Hindlimb muscle (tissue), 1 donor: Measurements from ENCODE around the gene KIN. TPM values are rescaled to one million over a fixed set of nuclear protein-coding genes. Genes with fewer than 3 reads are reported as not detected.
"Not testable (repeated sequence)": the region's sequence is repeated elsewhere in the genome, so short reads cannot be mapped to it uniquely, and the experiment has no call there.

ENCODE experiments used
- DNase-seq: peaks from one replicate; pipeline ENCODE4 v3.0.0-alpha.2; 2013
- polyA plus RNA-seq: library from polyadenylated mRNA; unstranded; fragments of 120-200 nt; gene quantifications from one replicate; pipeline ENCODE4 v1.2.1, GENCODE V29; 2013; ENCODE audit not compliant: insufficient read length

KIN gene
- polyA plus RNA-seq, 1 donor = 10.9 TPM

DNA sequence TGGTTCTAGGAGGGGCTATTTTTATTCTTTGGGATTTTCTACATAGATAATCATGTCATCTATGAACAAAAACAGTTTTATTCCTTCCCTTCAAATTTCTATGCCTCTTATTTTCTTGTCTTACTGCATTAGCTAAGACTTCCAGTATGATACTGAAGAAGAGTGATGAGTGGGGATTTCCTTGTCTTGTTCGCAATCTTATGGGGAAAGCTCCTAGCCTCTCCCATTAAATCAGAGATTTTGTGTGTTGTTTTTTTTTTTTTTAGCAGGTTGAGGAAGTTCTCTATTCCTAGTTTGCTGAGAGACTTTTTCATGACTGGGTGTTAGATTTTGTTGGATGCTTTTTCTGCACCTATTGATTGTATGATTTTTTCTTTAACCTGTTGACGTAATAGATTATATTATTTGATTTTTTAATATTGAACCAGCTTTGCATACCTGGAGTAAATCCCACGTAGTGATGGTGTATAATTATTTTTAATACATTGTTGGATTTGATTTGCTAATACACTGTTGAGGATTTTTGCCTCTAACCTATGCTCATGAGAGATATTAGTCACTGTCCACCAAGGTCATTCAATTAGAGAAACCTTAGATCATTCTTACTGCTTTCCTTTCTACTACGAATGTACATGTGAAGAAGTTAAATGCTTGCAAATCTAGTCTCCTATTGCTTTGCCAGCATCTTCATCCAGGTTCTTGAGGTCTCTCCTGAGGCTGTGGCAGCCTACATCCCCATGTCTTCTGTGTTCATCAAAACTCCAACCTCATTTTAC, 6.6 kb upstream of the KIN start:
- no peak for DNase-seq

DNA sequence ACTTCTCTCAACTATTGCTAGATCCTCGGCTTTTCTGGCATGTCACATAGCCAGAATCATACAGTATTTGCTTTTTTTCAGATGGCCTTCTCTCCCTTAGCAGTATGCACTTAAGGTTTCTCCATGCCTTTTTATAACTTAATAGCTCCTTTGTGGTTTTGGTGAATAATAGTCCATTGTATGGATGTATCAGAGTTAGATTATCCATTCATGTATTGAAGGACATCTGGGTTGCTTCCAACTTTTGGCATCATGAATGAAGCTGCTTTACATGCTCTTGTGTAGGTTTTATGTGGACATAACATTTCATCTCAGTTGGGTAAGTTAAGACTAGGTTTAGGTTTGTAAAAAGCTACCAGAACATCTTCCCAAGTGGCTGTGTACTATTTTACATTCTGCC, 4.7 kb upstream of the KIN start:
- no peak for DNase-seq

DNA sequence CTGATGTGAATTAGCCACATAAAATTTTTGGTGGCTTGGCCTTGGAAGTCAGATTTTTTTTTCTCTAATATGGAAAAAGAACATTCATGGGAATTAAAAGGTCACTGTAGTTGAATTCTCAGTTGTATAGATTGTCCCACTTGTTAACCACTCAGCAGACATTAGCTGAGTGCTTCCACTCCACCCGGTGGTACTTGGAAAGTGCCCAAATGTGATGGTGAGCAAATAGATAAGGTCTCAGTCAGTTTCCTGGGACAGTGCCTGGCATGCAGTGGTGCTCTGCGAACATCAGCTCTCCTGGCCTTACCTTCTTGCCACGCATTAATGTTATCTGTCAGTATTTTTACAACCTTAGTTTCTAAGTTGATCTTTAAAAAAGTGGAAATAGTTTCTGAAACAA, 1.6 kb upstream of the KIN start:
- no peak for DNase-seq

DNA sequence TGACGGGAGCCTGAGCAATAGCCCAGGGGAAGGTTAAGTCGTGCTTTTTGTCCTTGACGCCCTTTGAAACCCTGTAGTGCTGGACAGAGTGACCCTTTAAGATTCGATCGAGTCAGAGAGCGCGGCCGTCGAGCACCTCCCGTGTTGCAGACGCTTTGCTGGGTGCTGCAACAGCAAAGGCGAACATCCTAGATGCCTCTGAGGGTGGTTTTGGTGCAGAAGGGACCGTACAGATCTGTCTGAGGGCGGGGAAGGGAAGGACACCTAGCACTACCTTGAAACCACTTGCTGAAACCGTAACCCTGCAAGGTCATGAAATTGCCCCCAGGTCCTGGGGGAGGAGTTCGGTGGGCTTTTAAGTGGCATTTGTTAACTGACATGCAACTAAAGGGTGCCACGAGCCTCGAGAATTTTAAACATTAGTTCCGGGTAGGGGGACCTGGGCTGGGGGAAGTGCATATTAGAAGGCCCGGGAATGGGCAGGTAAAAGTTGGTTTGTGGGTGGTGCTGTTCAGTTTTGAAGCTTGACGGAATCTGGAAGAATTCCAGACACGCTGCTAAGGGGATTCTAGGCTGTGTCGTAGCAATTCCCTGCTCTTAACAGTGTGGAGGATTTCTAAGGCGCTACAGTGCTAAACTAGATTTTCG, 970 bp upstream of the KIN start:
- DNase-seq = peak; percentile 3

DNA sequence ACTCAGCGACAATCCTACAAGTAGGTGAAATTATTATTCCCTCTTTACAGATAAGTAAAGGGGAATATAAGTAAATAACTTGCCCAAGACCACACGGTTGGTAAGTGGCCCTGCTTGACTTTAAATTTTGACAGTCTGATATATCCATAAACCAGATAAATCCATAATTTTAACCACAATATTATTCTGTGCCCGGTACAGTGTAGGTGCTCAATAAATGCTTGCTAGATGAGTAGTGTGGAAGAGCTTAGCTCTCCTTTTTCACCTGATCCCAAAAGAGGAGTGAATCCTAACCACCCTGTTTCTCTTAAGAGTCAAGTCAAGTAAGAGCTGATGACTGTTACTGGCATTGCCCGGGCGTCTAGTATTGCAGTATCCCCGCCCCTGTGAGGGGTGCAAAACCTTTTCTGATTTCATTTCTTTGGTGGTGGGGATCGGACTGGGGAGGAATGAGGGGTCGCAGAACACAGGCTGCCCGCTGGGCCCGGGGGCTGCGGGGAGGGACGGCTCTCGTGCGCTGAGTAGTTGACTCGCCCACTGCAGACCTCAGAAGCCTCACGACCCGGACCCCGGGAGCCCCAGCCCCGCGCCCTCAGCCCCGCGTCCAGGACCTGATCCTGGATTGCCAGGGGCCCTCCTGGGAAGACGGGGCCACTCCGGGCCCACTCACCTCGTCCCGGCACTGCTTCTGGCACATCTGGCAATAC, 490 bp downstream of the KIN start:
- no peak for DNase-seq

DNA sequence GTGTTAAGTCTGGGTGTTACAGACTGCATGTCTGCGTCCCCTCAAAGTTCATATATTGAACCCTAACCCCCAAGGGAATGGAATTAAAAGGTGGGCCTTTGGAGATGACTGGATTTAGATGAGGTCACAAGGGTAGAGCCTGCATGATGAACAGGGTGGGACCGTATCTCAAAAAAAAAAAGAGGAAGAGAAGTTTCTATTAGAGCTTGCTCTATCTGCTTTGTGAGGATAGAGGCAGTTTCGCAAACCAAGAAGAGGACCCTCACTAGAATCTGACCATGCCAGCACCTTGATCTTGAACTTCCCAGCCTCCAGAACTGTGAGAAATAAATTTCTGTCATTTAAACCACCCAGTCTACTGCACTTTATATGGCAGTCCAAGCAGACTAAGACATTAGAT, 1.4 kb downstream of the KIN start:
- DNase-seq = no peak

DNA sequence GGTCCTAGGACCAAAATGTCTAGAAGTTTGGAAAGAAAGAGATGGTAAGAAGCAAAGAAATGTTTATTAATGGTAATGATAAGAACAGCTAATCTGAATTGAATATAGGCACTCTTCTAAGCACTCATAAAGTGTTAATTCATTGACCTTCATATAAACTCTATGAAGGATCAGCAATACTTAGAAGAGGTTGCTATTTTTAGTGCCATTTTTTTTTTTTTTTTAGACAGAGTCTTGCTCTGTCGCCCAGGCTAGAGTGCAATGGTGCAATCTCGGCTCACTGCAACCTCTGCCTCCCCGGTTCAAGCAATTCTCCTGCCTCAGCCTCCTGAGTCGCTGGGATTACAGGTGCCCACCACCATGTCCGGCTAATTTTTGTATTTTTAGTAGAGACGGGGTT, 5.6 kb downstream of the KIN start:
- DNase-seq = not testable (repeated sequence)

DNA sequence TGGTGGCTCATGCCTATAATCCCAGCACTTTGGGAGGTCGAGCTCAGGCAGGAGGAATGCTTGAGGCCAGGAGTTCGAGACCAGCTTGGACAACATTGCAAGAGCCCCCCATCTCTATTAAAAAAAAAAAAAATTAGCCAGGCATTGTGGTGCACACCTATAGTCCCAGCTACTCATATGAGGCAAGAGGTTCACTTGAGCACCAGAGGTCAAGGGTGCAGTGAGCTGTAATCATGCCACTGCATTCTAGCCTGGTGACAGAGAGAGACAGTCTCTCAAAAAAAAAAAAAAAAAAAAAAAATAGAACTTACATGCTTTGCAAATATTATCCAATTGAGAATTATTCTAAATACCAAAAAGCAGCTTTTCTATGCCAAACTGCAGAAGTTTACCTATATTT, 11.0 kb downstream of the KIN start:
- DNase-seq = no peak

DNA sequence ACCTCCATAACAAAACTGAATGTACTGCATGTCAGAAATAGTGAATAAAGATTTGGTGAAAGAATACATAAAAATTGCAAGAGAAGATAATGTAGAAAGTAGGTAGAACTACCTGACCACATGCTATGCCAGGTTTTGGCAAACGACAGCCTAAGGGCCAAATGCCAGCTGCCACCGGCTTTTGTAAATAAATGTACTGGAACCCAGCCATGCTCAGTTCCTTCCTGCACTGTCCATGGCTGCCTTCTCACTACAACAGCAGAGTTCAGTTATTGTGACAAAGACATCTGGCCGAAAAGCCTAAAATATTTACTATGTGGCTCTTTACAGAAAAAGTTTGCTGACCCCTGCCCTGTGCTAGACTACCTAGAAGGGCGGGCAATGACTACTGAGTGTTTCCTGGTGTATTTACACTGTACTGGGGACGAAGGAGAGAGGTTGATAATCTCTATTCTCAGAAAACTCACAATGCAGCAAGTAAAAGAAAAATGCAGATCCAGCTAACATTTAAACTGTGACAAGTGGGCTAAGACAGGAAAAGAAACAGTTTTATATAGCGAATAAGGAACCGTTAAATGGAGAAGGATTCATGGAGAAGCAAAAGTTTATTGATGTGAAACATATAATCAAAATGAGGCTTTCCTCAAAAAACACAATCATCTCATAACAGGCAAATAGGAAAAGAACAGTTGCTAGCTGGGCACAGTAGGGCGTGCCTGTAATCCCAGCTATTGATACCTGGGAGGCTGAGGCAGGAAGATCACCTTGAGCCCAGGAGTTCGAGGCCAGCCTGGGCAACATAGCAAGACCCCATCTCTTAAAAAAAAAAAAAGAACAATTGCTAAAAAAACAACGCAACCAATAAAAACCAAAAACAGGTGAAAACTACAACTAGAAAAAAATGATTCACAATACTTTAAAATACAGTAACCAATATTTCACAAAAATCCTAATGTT, 13.7 kb downstream of the KIN start:
- DNase-seq = no peak

DNA sequence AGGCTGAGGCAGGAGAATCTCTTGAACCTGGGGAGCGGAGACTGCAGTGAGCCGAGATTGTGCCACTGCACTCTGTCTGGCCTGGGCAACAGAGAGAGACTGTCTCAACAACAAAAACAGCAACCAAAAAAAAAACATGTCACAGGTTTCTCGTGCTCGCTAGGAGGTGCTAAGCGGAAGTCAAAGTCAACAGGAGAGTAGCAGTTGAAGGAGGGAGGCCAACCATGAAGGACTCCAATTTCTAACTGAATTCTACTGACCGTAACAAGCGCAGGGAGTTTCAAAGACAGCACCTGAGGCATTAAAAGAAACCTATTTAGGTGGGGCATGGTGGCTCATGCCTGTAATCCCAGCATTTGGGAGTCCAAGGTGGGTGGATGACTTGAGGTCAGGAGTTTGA, 19.4 kb downstream of the KIN start:
- no peak for DNase-seq

DNA sequence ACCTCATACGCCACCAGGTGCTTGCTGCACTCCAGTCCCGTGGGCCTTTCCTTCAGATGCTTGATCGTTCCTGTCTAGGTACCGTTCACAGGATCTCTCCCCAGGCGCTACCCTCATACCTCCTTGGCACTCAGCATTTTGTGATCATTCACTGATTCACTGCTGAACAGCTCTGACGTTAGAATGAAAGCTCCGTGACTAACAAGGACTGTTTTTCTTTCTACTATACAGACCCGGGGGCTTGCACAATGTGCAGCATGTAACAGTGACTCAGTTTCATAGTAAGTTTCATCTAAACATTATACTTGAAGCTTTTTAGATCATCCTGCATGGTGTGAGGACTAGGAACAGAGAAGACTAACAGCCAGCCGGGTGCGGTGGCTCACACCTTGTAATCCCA, 20.6 kb downstream of the KIN start:
- DNase-seq = no peak

DNA sequence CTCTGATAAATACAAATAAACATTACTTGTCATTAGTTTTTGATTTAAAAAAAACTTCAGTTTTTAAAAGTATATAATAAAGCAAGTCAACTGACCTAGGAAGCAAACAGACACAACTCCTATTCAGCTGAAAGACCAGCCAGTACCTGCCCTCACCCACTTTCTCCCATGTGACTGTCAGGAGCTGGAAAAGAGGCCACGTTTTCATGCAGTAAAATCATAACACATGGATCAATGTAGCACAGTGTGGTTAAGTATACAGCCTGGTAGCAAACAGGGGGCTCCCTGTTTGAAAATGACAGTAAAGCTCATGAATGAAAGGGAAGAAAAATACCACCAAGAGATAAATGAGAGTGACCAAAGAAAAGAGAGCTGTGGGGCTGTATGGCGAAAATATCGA, 21.6 kb downstream of the KIN start:
- DNase-seq = no peak

DNA sequence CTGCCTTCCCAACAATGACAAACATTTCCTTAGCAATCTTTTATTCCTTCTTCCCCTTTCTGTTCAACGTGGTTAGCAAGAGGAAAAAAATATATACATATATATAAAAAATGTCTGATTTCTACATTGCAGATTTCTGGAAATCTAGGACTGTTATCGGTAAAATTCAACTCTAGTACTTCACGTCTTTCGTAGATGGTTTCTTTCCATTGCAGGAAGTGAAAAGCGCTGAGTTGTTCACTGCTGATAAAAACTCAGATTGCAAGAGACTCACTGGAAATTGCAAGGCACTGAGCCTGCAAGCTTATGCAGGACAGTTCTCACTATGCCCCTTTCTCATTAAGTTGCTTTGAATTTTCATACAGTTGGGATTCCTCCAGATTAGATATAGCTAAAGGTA, 23.9 kb downstream of the KIN start:
- no peak for DNase-seq

DNA sequence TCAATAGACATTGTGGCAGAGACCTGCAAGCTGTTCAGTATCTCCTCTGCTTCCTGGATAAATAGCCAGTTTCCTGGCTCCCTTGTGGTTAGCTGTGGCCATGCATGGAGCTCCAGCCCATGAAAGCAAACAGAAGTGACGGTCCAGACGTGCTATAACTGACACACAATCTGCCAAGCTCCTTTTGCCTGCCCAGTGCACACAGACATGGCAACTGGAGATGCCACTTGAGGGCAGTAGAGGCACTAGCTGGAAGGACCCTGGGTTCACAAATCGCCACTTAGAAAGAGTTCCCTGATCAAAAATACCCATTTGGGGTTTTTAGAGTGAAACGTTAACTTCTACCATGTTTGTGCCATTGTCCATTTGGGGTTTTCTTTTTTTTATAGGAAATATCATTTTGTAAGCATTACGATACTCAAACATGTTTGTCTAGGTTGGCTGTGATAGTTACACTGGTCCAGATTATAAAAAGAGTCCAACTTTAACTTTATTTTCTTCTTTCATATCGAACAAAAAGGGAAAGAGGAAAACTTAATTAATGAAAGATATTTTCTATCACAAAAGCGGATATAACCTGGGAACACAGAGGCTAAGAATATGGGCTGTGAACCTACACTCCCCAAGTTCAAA, 31.3 kb downstream of the KIN start:
- DNase-seq = no peak

DNA sequence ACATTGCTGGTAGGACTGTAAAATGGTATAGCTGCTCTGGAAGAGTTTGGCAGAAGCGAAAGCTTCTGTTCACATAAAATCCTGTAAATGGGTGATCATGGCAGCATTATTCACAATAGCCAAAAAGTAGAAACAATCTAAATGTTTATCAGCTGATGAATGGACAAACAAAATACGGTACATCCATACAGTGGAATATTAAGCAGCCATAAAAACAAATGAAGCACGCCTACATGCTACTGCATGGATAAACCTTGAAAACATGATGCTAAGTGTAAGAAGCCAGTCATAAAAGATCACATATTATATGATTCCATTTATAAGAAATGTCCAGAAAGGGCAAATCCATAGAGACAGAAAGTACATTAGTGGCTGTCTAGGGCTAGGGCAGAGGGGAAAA, 32.7 kb downstream of the KIN start:
- DNase-seq = no peak

DNA sequence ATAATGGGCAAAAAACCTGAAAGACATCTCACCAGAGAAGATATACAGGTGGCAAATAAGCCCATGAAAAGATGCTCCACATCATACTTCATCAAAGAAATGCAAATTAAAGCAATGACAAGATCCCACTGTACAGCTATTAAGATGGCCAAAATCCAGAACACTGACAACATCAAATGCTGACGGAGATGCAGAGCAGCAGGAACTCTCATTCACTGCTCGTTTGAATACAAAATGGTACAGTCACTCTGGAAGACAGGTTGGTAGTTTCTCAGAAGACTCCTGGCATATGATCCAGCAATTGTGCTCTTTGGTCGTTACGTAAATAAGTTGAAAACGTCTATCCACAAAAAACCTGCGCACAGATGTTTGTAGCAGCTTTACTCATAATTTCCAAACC, 35.5 kb downstream of the KIN start:
- DNase-seq = no peak

DNA sequence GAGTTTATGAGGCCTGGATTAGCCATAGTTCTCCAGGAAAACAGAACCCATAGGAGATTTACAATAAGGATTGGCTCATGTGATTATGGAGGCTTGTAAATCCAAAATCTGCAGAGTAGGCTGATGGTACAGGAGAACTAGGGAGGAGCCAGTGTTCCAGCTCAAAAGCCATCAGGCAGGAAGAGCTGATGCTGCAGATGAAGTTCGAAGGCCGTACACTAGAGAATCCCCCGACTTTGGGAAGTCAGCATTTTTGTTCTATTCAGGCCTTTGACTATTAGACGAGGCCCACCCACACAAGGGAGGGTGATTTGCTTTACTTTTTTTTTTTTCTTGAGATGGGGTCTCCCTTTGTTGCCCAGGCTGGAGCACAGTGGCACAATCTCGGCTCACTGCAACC, 37.6 kb downstream of the KIN start:
- no peak for DNase-seq

DNA sequence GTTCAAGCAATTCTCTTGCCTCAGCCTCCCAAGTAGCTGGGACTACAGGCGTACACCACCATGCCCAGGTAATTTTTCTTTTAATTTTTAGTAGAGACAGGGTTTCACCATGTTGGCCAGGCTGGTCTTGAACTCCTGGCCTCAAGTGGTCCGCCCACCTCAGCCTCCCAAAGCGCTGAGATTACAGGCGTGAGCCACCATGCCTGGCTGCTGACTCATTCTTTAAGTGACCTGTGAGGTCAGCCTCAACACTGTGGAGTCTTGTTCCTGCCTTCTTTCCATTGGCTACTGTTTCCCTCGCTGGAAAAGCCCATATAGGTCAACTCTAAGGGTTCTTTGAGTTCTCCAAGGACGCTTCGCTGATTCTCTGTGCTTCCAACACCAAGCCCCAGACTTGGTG, 39.2 kb downstream of the KIN start:
- DNase-seq = not testable (repeated sequence)

DNA sequence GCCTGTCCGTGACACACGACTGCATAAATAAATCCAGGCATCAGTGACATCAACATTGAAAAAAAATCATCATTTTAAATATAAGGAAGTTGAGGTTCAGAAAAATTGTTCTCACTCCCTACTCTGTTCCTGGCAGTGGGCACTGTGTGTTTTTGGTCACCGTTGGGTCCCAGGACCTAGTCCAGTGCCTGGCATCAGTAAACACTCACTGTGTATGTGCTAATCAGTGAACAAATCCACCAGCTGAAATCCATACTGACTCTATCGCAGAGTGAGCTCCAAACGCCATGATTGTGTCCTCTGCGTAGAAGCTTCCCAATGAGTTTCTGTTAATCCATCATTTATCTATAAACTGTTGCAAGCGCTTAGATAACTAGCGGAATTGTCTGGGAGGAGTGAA, 43.5 kb downstream of the KIN start:
- DNase-seq = no peak

DNA sequence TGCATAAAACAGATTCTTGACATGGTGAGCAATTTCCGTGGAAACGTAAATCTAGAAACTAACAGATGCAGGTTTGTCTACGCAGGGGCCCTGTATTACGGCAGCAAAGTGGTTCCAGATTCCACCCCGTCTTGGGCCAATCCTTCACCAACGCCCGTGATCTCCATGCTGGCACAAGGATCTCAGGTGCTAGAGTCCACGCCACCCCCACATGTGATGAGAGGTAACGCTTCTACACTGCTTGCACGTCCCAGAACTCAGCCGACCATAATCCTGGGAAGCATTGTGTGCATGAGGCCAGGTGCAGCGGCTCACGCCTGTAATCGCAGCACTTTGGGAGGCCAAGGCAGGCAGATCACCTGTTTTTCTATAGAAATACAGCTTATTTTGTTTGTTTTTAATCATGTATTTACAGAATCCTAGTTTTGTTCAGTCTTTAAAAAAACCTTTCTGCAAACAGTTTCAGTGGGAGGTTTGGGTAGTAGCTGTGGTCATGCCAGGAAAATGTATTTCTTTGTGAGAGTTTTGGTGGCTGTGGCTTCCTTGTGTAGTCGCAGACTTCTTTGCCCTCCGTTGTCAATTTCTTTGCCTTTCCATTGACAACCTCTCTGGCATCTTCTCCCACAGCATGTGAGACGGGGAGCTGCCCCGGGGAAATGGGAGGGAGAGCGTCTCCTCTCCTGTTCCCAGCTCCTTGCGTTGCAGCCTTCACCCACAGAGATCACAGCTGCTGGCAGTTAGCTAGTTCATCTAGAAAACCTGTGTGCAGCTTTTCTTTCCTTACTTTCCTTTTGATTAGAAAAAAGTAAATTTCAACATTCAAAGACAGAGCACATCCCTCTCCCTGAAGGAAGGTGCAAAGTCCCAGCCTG, 49.0 kb downstream of the KIN start:
- DNase-seq = no peak

DNA sequence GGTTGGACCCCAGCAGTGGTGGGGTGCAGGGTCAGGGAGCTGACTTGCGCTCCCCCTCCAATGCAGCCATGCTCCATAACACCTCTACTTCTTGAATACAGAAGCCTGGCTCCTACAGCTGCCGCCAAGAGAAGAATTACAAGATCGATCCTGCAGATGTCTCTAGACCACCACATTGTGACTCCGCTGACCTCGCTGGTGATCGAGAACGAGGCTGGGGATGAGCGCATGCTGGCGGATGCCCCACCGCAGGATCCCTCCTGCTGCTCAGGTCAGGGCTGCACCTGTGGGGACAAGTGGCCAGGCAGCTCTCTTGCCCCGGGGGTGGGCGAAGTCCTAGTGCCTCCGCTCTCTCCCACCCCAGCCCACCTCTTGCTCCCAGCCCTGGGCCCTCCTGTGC, 53.0 kb downstream of the KIN start:
- DNase-seq = no peak
